ENCODE results near the gene COA3. TPM values are rescaled to one million over a fixed set of nuclear protein-coding genes. Genes with fewer than 3 reads are reported as not detected.

Gene COA3
- polyA plus RNA-seq, 1 donor (not counting 4 experiments of a cell fraction or from before 2014, with no cell fraction given): 97.8 TPM

DNA sequence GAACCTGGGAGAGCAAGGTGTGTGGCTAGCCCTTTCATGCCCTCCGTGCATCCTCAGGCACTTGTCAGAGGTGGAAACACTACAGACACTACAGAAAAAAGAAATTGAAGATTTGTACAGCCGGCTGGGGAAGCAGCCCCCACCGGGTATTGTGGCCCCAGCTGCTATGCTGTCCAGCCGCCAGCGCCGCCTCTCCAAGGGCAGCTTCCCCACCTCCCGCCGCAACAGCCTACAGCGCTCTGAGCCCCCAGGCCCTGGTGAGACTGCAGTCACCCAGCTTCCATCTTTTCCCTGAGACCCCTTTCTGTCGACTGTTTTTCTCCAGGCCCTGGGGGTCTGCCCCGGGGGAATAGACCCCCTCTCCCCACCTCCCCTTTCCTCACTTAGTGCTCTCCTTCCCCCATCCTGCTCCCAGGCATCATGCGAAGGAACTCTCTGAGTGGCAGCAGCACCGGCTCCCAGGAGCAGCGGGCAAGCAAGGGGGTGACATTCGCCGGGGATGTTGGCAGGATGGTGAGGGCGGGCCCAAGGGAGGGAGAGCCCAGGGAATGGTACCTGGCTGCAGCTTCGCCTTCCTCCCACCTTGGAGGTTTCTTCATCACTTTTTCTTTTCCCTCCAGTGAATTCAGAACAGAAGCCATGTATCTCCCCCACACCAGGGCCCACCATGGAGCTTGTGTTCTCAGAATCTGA is 2.3 kb downstream of the COA3 start:
- no peak overlapping the region for H3K9ac ChIP-seq (ENCODE audit: control insufficient read depth, extremely low read depth, insufficient read depth, low read length)
- H3K36me3 ChIP-seq (ENCODE audit: control insufficient read depth in 2 of 2, extremely low read depth in 1 of 2, insufficient read depth in 2 of 2, low read length in 2 of 2): peaks cover 0 to 5% of the 10 kb centered on the region in 2 experiments
- H3K9me1 ChIP-seq (ENCODE audit: control insufficient read depth, extremely low read depth, insufficient read depth, low read length): no peaks in the 10 kb centered on the region

DNA sequence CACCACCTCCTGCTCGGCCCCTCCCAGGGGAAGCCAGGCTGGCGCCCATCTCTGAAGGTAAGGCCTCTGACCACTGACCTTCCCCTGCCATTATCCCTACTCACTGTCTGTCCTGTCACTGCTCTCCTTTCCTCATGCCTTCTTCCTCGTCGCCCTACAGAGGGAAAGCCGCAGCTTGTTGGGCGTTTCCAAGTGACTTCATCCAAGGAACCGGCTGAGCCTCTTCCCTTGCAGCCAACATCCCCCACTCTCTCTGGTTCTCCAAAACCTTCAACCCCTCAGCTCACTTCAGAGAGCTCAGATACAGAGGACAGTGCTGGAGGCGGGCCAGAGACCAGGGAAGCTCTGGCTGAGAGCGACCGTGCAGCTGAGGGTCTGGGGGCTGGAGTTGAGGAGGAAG is 3.0 kb downstream of the COA3 start:
- Histone ChIP-seq H3K27me3 (ENCODE audit: control insufficient read depth, extremely low read depth, insufficient read depth, low read length) (no peaks in the 10 kb centered on the region), H3K9me3 (ENCODE audit: control insufficient read depth, low read depth, low read length) (no peaks in the 10 kb centered on the region), H3K9ac (ENCODE audit: control insufficient read depth, extremely low read depth, insufficient read depth, low read length) (no peak overlapping the region), H3K4me1 (ENCODE audit: control insufficient read depth, extremely low read depth, insufficient read depth, low read length) (peaks cover 14% of the 10 kb centered on the region), H4K20me1 (ENCODE audit: control insufficient read depth, extremely low read depth, insufficient read depth, low read length) (no peaks in the 10 kb centered on the region), H3K36me3 (ENCODE audit: control insufficient read depth in 2 of 2, extremely low read depth in 1 of 2, insufficient read depth in 2 of 2, low read length in 2 of 2) (peaks cover 0 to 5% of the 10 kb centered on the region in 2 experiments), H3K4me2 (ENCODE audit: control insufficient read depth, extremely low read depth, insufficient read depth, low read depth, low read length) (no peak overlapping the region), H3K79me2 (ENCODE audit: control insufficient read depth, insufficient read depth, low read length) (peaks cover 4% of the 10 kb centered on the region), H2AFZ (ENCODE audit: control insufficient read depth, low read length) (no peak overlapping the region), H3K4me3 (ENCODE audit: control insufficient read depth in 2 of 3, extremely low read depth in 1 of 3, insufficient read depth in 2 of 3, low read depth in 1 of 3, low read length in 3 of 3) (no peak overlapping the region), H3K27ac (ENCODE audit: control insufficient read depth, insufficient read depth, low read length) (no peak overlapping the region), H3K9me1 (ENCODE audit: control insufficient read depth, extremely low read depth, insufficient read depth, low read length) (no peaks in the 10 kb centered on the region)
- FAIRE-seq (no peak), DNase-seq (ENCODE audit: low read depth, low spot score) (no peak)
- TF ChIP-seq EZH2 (IDR thresholded peaks at IDR 0.05; ENCODE audit: low read length): no peak
- TF ChIP-seq, protein P1, sequence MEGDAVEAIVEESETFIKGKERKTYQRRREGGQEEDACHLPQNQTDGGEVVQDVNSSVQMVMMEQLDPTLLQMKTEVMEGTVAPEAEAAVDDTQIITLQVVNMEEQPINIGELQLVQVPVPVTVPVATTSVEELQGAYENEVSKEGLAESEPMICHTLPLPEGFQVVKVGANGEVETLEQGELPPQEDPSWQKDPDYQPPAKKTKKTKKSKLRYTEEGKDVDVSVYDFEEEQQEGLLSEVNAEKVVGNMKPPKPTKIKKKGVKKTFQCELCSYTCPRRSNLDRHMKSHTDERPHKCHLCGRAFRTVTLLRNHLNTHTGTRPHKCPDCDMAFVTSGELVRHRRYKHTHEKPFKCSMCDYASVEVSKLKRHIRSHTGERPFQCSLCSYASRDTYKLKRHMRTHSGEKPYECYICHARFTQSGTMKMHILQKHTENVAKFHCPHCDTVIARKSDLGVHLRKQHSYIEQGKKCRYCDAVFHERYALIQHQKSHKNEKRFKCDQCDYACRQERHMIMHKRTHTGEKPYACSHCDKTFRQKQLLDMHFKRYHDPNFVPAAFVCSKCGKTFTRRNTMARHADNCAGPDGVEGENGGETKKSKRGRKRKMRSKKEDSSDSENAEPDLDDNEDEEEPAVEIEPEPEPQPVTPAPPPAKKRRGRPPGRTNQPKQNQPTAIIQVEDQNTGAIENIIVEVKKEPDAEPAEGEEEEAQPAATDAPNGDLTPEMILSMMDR (optimal IDR thresholded peaks at IDR 0.05 in 1 of 3, IDR thresholded peaks at IDR 0.05 in 1 of 3, conservative IDR thresholded peaks at IDR 0.05 in 1 of 3; ENCODE audit: extremely low read depth in 1 of 3, insufficient read depth in 2 of 3, low read length in 3 of 3): no peak
- dilution Hi-C loops (cut with MboI; ENCODE audit: extremely low pct_ligation_motif_present, low sequenced_read_pairs): no loop called here

More for the DNA sequence above, 2.3 kb downstream of the COA3 start:
- H3K27me3 ChIP-seq (ENCODE audit: control insufficient read depth, extremely low read depth, insufficient read depth, low read length): no peaks in the 10 kb centered on the region
- H3K4me3 ChIP-seq (ENCODE audit: control insufficient read depth in 2 of 3, extremely low read depth in 1 of 3, insufficient read depth in 2 of 3, low read depth in 1 of 3, low read length in 3 of 3): no peak overlapping the region
- no peak overlapping the region for H3K27ac ChIP-seq (ENCODE audit: control insufficient read depth, insufficient read depth, low read length)
- H3K79me2 ChIP-seq (ENCODE audit: control insufficient read depth, insufficient read depth, low read length): peaks cover 4% of the 10 kb centered on the region
- no peak overlapping the region for H2AFZ ChIP-seq (ENCODE audit: control insufficient read depth, low read length)
- FAIRE-seq: no peak
- TF ChIP-seq, protein P1 (optimal IDR thresholded peaks at IDR 0.05 in 1 of 3, IDR thresholded peaks at IDR 0.05 in 1 of 3, conservative IDR thresholded peaks at IDR 0.05 in 1 of 3; ENCODE audit: extremely low read depth in 1 of 3, insufficient read depth in 2 of 3, low read length in 3 of 3): no peak
- no peak for TF ChIP-seq EZH2 (IDR thresholded peaks at IDR 0.05; ENCODE audit: low read length)
- no peak overlapping the region for H3K4me2 ChIP-seq (ENCODE audit: control insufficient read depth, extremely low read depth, insufficient read depth, low read depth, low read length)
- no peak for DNase-seq (ENCODE audit: low read depth, low spot score)
- H3K4me1 ChIP-seq (ENCODE audit: control insufficient read depth, extremely low read depth, insufficient read depth, low read length): peaks cover 14% of the 10 kb centered on the region
- dilution Hi-C loops (cut with MboI; ENCODE audit: extremely low pct_ligation_motif_present, low sequenced_read_pairs): no loop called here
- no peaks in the 10 kb centered on the region for H3K9me3 ChIP-seq (ENCODE audit: control insufficient read depth, low read depth, low read length)
- H4K20me1 ChIP-seq (ENCODE audit: control insufficient read depth, extremely low read depth, insufficient read depth, low read length): no peaks in the 10 kb centered on the region

Measured in keratinocyte (primary cell).